GM19372 (cell line): ENCODE results near the gene EHD1.

Experiments
- ATAC-seq: cut with Tn5 transposase; IDR thresholded peaks from one replicate; pipeline ENCODE4 v1.9.1; 2021; ENCODE audit warnings: mild to moderate bottlenecking, low read depth, moderate library complexity; ENCODE audit not compliant: unreplicated experiment

Gene EHD1

GRCh38 chr11:64845129-64845775 is 33.2 kb downstream of the EHD1 start:
- ATAC-seq = no peak

- ATAC-seq = no peak
Observed at GRCh38 chr11:64844330-64845128, 33.9 kb downstream of the EHD1 start, which contains the start of gene CDC42BPG. CDC42BPG (minus strand) TSS chr11:64844653; CDS start chr11:64844569, 84 bp downstream.

GRCh38 chr11:64843686-64844329 is 34.6 kb downstream of the EHD1 start:
- ATAC-seq = no peak

- no peak for ATAC-seq
Observed at GRCh38 chr11:64842851-64843685, 35.4 kb downstream of the EHD1 start.

- ATAC-seq = no peak
Observed at GRCh38 chr11:64842366-64842759, 36.1 kb downstream of the EHD1 start.

- no peak for ATAC-seq
Observed at GRCh38 chr11:64841592-64842365, 36.6 kb downstream of the EHD1 start.

- ATAC-seq = no peak
Observed at GRCh38 chr11:64839887-64840782, 38.3 kb downstream of the EHD1 start.

- ATAC-seq = no peak
Observed at GRCh38 chr11:64839335-64839734, 39.1 kb downstream of the EHD1 start.

- no peak for ATAC-seq
Observed at GRCh38 chr11:64838600-64839334, 39.7 kb downstream of the EHD1 start.

GRCh38 chr11:64837887-64838351 is 40.5 kb downstream of the EHD1 start:
- no peak for ATAC-seq

GRCh38 chr11:64836448-64837072 is 41.9 kb downstream of the EHD1 start:
- ATAC-seq = no peak

GRCh38 chr11:64835616-64836447 is 42.6 kb downstream of the EHD1 start:
- no peak for ATAC-seq

- ATAC-seq = no peak
Observed at GRCh38 chr11:64834723-64835615, 43.5 kb downstream of the EHD1 start.

GRCh38 chr11:64834031-64834722 is 44.2 kb downstream of the EHD1 start:
- ATAC-seq = no peak

GRCh38 chr11:64833509-64833908 is 44.9 kb downstream of the EHD1 start:
- no peak for ATAC-seq
